ENCODE data around the gene BAZ1B. TPM values are rescaled to one million over a fixed set of nuclear protein-coding genes. Genes with fewer than 3 reads are reported as not detected.

BAZ1B gene
- total and polyA plus RNA-seq, 2 of the 4 experiments (the other 2 are of a cell fraction), result 20.2 to 45.0 TPM

DNA sequence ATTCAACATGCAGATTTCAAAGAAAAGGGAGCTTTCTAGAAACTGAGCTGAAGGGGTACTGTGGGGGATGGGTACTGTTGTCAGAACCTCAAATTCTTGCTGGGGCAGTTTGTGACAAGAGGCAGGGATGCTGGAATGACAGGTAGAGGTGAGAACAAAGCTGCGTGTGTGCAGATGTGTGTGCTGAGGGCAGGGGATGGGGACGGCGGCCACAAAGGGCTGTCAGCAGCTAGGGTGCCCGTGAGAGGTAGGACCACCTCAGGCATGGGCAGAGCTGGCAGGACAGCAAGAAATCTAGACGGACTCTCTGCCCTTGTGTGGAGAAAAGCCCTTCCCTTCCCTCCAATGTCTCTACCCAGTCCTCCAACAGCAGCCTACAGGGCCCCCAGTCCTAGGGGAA is 14.4 kb upstream of the BAZ1B start:
- no peak for TF ChIP-seq CHD1 (IDR thresholded peaks at IDR 0.05; ENCODE audit: low read depth, low read length)
- TF ChIP-seq MAZ (IDR thresholded peaks at IDR 0.05; ENCODE audit: borderline replicate concordance, low read depth, low read length), result no peak
- TF ChIP-seq CEBPB (IDR thresholded peaks at IDR 0.05; ENCODE audit: low read depth, low read length), result no peak
- no peak for TF ChIP-seq RAD21 (IDR thresholded peaks at IDR 0.05; ENCODE audit: low read length)
- TF ChIP-seq, protein P1, sequence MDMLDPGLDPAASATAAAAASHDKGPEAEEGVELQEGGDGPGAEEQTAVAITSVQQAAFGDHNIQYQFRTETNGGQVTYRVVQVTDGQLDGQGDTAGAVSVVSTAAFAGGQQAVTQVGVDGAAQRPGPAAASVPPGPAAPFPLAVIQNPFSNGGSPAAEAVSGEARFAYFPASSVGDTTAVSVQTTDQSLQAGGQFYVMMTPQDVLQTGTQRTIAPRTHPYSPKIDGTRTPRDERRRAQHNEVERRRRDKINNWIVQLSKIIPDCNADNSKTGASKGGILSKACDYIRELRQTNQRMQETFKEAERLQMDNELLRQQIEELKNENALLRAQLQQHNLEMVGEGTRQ (IDR thresholded peaks at IDR 0.05; ENCODE audit: low read depth, low read length), result no peak
- TF ChIP-seq BHLHE40 (IDR thresholded peaks at IDR 0.05; ENCODE audit: low read depth, low read length), result no peak
- TF ChIP-seq, protein P2, sequence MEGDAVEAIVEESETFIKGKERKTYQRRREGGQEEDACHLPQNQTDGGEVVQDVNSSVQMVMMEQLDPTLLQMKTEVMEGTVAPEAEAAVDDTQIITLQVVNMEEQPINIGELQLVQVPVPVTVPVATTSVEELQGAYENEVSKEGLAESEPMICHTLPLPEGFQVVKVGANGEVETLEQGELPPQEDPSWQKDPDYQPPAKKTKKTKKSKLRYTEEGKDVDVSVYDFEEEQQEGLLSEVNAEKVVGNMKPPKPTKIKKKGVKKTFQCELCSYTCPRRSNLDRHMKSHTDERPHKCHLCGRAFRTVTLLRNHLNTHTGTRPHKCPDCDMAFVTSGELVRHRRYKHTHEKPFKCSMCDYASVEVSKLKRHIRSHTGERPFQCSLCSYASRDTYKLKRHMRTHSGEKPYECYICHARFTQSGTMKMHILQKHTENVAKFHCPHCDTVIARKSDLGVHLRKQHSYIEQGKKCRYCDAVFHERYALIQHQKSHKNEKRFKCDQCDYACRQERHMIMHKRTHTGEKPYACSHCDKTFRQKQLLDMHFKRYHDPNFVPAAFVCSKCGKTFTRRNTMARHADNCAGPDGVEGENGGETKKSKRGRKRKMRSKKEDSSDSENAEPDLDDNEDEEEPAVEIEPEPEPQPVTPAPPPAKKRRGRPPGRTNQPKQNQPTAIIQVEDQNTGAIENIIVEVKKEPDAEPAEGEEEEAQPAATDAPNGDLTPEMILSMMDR (conservative IDR thresholded peaks at IDR 0.05; ENCODE audit: low read depth, low read length), result no peak
- no peak for TF ChIP-seq RCOR1 (IDR thresholded peaks at IDR 0.05; ENCODE audit: insufficient replicate concordance, low read length)
- no peak for TF ChIP-seq MXI1 (IDR thresholded peaks at IDR 0.05; ENCODE audit: borderline replicate concordance, low read depth, low read length)
- TF ChIP-seq NFE2L2 (IDR thresholded peaks at IDR 0.05; ENCODE audit: low read depth, low read length), result no peak
- no peak for TF ChIP-seq RFX5 (IDR thresholded peaks at IDR 0.05; ENCODE audit: low read depth, low read length)
- TF ChIP-seq, protein P3, sequence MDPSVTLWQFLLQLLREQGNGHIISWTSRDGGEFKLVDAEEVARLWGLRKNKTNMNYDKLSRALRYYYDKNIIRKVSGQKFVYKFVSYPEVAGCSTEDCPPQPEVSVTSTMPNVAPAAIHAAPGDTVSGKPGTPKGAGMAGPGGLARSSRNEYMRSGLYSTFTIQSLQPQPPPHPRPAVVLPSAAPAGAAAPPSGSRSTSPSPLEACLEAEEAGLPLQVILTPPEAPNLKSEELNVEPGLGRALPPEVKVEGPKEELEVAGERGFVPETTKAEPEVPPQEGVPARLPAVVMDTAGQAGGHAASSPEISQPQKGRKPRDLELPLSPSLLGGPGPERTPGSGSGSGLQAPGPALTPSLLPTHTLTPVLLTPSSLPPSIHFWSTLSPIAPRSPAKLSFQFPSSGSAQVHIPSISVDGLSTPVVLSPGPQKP (IDR thresholded peaks at IDR 0.05; ENCODE audit: borderline replicate concordance, low read depth, low read length), result no peak
- TF ChIP-seq FOS (IDR thresholded peaks at IDR 0.05; ENCODE audit: low read depth, low read length), result no peak
- TF ChIP-seq POLR2A (IDR thresholded peaks at IDR 0.05; ENCODE audit: low read depth, low read length), result no peak
- no peak for TF ChIP-seq MAFK (IDR thresholded peaks at IDR 0.05; ENCODE audit: low read depth, low read length)
- dilution Hi-C loops (cut with HindIII; ENCODE audit: low sequenced_read_pairs, unreplicated experiment), result no loop called here
- H2AFZ ChIP-seq (replicated peaks; ENCODE audit: low read length, poor library complexity), result no peak overlapping the region
- peaks cover 3% of the 10 kb centered on the region; the same call in 1 of the 2 replicates for H3K9me1 ChIP-seq (ENCODE audit: insufficient read depth, low read length)
- no peak overlapping the region for H3K56ac ChIP-seq (ENCODE audit: extremely low read depth, insufficient read depth, low read length)
- intact Hi-C loops (cut with micrococcal nuclease), result no loop called here
- H3K9ac ChIP-seq (ENCODE audit: low read depth, low read length), result no peak overlapping the region
- H3K27me3 ChIP-seq (ENCODE audit: control insufficient read depth, insufficient read depth, low read length), result no peaks in the 10 kb centered on the region
- POLR2A ChIA-PET (ENCODE audit: unreplicated experiment), result no interaction called here
- no peak overlapping the region for H2BK120ac ChIP-seq (ENCODE audit: low read depth, low read length)
- H3K4me2 ChIP-seq (ENCODE audit: low read depth, low read length), result no peak overlapping the region
- H3K18ac ChIP-seq (ENCODE audit: low read depth, low read length), result no peak overlapping the region
- in situ Hi-C loops (cut with MboI; ENCODE audit: low sequenced_read_pairs), result no loop called here
- no CpG with 5 or more reads among the region's 5 CpGs for WGBS, 2 experiments (ENCODE audit: extremely low coverage in 2 of 2, insufficient read length in 1 of 2)
- no peak overlapping the region for H4K8ac ChIP-seq (ENCODE audit: low read depth in 2 of 2, low read length in 2 of 2)
- no peaks in the 10 kb centered on the region for H3K9me3 ChIP-seq (ENCODE audit: control insufficient read depth, insufficient read depth, low read length)
- no peak overlapping the region for H4K5ac ChIP-seq (ENCODE audit: low read depth, low read length)
- no peaks in the 10 kb centered on the region for H4K20me1 ChIP-seq (ENCODE audit: insufficient read depth, low read length)
- H2BK15ac ChIP-seq (ENCODE audit: low read depth, low read length), result no peak overlapping the region
- no peak for DNase-seq
- H3K4ac ChIP-seq (ENCODE audit: low read depth, low read length), result no peak overlapping the region
- H3K14ac ChIP-seq (replicated peaks; ENCODE audit: low read depth, low read length), result no peak overlapping the region
- no TSS peak for BruUV-seq (replicated peaks)
- no peak overlapping the region for H2BK5ac ChIP-seq (ENCODE audit: low read depth, low read length, poor library complexity, severe bottlenecking)
- no peak overlapping the region for H4K91ac ChIP-seq (ENCODE audit: insufficient read depth, low read depth, low read length)
- H3K4me1 ChIP-seq (ENCODE audit: control insufficient read depth, insufficient read depth, low read length), result no peaks in the 10 kb centered on the region
- ATAC-seq (ENCODE audit: low read depth), result no peak
- H3K36me3 ChIP-seq (ENCODE audit: control insufficient read depth, insufficient read depth, low read length), result peaks cover 48% of the 10 kb centered on the region
- H2BK20ac ChIP-seq (ENCODE audit: low read depth, low read length), result no peak overlapping the region
- H2AK5ac ChIP-seq (ENCODE audit: low read depth, low read length), result no peak overlapping the region
- H3K23ac ChIP-seq (ENCODE audit: low read depth, low read length), result no peak overlapping the region
- no peak overlapping the region for H3K4me3 ChIP-seq (ENCODE audit: insufficient read depth, low read depth, low read length)
- no peak overlapping the region for H3K27ac ChIP-seq (ENCODE audit: insufficient read depth, low read length)
- CTCF ChIA-PET, result no interaction called here
- no peak overlapping the region for H2AK9ac ChIP-seq (replicated peaks; ENCODE audit: low read depth, low read length, poor library complexity)
- peaks cover 6 to 35% of the 10 kb centered on the region in 2 experiments for H3K79me1 ChIP-seq (ENCODE audit: low read depth in 1 of 2, low read length in 2 of 2)
